ENCODE data around the gene CRTAC1.

CRTAC1 gene

DNA sequence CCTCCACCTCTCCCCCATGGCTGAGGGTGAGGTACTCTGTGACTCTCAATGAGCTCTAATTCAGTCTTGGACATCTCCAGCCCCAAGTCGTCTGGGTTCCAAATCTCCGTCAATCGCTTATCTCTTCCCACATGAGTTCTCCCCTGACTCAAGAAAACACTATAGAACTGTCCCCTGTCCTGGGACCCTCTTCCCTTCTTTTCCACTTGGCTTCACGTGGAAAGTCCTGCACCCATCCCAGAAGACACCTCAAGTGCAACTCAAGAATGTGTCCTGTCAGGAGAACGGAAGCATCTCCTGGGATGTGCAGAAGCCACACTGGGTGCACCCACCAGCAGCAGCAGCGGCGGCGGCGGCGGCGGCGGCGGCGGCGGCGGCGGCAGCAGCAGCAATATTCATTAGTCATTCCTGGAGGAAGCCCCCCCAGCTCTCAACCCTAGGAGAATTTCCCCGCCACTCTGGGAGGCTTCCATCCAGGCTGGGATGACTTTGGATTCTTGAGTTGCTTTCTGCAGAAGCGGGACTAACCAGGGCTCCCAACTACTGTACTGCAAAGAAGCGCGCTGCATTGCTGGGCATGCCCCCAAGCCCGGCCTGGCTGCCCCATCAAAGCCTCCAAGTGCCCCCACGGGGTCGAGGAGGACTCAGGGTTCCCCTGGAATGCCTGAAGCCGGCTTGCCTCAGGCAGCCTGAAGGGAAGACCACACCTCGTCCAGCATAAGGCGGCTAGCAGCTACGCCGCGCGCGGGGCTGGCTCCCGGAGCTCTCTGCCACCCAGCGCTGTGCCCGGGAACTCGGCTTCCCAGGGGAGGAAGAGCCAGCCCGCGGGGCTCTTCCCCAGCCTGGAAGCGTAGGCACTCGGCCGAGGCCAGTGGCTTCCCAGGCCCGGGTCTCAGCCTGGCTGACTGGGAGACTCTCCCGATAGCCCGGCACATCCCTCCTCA, 1.0 kb downstream of the CRTAC1 start:
- DNase-seq (ENCODE audit: low spot score), result no peak

DNA sequence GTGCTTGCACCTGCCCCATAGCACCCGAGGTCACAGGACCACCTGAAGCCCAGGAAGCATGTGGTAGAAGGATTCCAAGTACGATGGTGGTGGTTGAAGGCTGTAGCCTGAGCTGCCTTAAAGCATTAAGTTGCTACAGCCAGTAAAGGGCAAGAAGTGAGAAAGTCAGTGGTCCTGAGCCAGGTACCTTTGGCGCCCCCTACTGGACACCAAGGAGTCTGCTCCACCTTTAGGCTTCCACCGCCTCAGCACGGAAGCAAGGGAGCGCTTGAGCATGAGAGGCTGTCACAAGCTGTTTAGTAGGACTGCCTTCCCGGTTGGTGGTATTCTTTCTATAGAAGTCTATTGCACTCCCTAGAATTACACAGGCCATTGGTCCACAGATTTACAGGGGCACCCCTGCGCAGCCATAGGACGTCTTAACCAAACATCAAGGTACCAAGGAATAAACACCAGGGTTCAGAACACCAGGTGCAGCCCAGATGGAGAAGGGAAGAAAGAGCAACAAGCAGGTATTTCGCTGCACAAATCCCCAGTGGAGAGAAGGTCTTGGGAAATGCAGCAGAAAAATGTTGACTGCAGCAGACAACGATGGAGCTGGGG, 2.2 kb downstream of the CRTAC1 start:
- DNase-seq (ENCODE audit: low spot score), result peak; percentile 58

DNA sequence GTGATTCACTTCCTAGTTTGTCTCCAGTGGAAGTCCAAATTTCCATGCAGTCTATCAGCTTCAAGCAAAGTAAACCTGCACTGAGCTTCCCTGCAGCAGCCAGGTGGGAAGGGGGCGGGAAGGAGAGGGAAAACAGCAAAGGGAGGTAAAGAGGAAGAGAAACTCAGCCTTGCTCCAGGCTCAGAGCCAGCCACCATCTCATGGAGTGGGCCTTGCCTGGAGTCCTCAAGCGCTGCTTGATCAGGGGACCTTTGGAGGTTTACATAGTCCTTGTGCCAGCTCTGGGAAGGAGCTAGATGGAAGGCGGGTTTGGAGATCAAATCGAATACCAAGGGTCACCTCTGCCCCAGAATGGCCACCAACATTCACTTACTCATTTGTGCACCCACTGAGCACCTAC, 7.4 kb downstream of the CRTAC1 start:
- DNase-seq (ENCODE audit: low spot score), result no peak

DNA sequence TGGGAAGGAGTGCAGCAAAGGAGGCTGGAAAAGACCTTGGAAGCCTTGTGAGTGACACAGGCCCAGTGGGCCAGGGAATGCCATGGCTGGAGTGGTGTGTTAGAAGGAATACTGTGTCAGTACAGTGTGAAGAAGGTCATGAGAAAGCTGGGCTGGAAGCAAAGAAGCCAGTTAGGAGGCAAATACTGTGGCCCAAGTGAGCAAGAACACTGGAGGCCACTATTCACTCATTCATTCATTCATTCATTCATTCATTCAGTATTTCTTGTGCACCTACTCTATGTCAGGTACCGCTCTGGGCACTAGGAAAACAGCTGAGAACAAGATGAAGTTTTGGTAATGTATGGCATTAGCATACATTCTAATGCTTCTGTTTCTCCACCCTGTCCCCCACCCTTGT, 9.6 kb downstream of the CRTAC1 start:
- no peak for DNase-seq (ENCODE audit: low spot score)

DNA sequence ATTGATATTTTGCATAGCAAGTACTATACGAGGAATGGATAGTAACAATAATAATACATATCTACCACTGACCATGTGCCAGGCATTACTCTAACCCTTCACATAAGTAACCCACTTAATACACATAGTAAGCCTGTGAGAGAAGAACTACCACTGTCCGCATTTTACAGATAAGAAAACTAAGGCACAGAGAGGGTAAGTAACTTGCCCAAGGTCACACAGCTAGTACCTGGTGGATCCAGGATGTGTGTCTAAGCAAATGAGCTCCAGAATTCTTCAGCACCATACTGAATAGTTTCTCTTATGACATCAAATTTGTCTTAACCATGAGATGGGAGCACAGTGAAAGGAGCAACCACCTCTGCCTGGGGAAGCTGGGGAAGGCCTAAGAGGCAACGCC, 10.2 kb downstream of the CRTAC1 start:
- DNase-seq (ENCODE audit: low spot score), result no peak

DNA sequence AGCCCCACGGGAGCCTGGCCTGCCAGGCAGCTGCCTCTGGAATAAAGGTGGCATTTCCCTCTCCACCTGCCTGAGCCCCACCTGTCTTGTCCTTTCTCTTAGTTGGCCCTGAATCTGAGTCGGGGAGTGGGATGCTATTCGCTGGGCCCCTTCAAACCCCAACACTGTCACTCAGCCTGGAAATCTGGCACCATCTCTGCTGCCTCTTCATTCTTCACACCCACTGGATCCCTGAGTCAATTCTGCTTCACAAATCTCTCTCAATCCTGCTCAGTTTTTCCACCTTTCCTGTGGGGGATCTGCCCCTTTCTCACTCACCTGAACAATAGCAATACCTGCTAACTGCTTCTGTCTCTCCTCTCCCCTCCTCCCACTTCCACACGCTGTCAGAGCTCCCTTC, 10.6 kb downstream of the CRTAC1 start:
- no peak for DNase-seq (ENCODE audit: low spot score)

DNA sequence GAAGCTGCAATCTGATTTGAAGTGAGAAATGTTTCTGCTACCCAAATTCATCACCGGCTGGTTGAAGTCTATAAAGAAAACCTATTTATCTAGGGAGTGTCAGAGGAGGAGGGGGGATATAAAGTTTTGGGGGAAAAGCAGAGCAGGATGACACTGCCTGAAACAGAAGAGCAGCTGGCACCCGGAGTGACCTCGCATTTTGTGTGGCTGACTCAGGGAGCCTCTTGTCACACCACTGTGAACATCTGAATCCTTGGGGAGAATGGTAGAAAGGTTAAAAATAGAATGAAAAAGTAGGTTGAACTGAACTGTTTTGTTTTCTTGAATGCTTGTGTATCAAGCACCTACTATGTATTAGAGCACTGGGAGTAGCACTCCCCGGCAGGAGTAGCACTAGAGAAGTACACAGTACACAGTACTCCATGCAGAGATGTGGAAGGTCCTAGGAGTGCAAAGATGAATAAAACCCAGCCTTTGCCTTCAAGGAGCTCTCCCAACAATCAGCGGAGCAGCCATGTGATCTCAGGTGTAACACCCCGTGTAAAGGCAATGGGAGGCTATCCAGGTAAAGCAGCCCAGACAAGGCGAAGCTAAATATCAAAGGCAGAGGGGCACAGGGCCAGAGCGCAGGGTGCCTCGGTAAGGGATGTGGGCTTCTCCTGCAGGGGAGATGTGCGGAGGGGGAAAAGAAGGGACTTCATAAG, 13.5 kb downstream of the CRTAC1 start:
- DNase-seq (ENCODE audit: low spot score), result no peak

DNA sequence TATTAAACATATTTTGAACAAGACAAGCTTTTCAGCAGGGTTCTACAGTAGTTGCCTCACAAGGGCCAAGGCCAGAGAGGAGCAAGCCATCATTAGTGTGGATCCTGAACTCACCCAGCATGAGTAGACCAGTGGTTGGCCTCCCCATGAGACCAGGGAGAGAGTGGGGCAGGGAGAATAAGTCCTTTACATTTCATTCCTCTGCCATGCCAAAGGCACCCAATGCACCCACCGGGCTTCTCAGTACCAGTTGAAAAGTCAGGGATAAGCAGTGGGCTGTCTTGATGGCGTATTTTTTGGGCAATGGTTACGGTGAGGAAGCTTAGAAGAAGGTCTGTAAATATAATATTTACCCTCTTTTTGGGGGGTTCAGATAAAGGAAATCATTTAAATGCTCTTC, 16.6 kb downstream of the CRTAC1 start:
- DNase-seq (ENCODE audit: low spot score), result no peak

DNA sequence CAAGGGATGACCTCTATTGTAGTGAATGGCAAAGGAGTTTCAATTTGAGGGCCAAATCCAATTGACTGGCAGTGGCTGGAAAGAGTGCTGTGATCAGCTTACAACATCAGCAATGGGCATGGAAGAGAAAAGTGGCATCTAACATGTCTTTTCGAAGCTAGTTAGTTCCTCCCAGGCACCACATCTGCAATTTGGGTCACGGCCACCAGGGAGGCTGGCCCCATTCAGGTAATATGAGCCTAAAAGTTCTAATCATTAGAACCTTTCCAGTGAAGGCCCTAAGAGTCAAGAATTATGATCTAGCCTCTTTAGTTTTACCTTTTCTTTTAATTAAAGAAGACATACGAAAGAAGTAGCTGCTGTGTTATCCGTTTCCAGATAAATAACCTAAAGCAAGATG, 17.3 kb downstream of the CRTAC1 start:
- no peak for DNase-seq (ENCODE audit: low spot score)

DNA sequence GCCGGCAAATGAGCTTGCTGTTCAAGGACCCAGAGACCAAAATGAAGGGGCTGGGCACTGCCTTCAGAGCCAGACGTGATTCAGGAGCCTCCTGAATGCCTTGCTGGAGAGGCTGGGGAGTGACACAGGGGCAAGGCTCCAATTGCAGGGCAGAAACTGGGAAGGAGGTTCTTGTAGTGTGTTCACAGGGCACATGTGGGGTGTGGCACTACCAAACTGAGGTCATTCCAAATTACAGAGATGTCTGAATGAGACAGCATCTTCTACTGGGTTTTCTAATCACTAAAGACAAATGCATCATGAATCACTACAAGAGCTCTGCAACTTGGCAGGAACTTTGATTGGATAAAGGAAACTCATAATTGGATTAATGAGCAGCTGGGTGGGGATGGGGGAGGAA, 17.8 kb downstream of the CRTAC1 start:
- no peak for DNase-seq (ENCODE audit: low spot score)

DNA sequence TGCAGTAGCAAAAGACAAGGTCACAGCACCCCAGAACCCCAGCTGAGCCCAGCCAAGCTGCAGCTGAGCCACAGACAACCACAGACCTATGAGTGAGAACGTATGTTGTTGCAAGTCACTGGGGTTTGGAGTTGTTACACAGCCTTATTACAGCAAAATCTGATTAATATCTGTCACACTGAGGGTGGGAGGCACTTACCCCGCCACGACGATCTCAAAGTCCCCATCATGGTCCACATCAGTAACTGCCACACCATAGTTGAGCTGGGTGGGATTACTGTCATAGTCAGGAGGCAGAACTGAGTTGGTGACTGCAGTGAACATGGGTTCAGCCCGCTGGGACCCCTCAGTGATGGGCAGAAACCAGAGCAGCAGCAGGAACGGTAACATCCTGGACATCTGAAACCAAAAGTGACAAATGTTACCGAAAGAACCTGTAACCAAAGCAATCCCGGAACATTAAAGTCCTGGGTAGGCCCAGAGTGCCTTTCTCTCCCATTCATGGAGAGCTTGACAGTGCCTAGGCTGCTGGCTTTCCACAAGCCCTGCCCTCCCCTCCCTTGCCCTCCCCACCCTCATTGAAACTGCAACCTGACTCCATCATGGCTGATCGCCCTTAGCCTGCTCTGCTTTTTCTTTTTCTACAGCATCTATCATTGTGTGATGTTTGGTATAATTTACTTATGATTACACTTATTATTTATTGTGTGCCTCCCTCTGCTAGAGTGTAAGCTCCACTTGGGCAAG, 19.3 kb downstream of the CRTAC1 start:
- no peak for DNase-seq (ENCODE audit: low spot score)

DNA sequence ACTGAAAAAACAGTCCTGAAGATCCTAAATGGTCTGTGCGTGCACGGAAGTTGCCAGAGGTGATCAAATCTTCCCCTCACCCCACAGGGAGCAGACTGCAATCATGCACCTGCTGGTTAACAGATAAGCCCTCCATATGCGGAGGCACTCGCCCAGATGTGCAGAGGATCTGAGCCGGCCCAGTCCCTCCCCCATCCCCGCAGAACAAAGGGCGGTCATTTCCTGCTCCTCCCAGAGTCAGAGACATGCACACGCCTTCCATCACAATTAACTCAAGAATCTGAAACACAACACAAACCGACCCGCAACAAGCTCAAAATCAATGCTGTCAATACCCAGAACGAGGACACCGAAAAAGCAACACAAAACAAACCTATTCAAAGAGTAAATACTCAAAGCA, 24.2 kb downstream of the CRTAC1 start:
- no peak for DNase-seq (ENCODE audit: low spot score)

DNA sequence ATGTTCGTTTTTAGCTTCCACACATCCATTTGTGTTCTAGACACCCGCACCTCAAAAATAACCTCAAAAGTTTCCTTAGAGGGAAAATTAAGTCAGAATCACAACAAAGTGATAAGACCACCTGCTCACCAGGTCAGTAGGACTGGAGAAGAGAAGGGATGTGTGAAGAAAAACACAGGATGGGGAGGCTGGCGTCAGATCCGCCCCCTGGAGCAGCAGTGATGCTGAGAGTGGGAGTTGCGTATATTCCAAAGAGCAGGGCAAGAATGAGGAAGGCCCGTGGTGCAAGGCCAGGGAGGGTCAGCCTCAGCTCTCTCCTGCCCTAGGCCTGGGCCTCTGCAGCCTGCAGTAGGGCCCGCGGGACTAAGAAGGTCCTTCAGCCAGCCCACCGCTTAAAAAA, 28.7 kb downstream of the CRTAC1 start:
- no peak for DNase-seq (ENCODE audit: low spot score)

DNA sequence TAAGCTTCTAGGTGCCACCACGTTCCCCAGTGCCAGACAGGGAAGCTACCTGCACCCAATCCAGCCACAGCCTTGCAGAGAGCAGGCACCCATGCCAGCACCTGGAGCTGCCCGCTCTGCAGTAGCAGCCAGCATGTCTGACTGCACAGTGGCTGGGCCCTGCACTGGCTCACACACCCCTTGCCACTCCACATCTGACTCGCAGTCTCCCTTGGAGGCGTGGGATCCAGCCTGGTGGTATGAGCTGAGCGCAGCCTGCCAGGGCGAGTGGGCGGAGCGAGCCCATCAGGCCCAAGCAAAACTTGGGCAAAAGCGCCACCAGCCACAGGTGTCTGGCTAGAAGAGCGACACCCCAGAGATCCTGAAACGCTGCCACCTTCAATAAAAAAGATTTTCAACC, 30.1 kb downstream of the CRTAC1 start:
- DNase-seq (ENCODE audit: low spot score), result no peak

DNA sequence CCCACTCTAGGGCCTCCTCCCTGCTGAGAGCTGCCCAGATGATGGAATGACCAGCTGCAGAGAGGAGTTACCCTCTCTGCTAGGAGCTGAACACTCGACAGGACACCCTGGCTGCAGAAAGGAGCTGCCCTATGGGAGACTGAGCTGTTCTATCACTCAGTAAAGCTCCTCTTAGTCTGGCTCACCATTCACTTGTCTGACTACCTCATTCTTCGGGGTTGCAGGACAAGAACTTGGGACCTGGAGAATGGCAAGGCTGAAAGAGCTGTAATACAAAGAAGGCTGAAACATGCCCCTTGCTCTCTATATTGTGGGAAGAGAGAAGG, 30.5 kb downstream of the CRTAC1 start:
- no peak for DNase-seq (ENCODE audit: low spot score)

DNA sequence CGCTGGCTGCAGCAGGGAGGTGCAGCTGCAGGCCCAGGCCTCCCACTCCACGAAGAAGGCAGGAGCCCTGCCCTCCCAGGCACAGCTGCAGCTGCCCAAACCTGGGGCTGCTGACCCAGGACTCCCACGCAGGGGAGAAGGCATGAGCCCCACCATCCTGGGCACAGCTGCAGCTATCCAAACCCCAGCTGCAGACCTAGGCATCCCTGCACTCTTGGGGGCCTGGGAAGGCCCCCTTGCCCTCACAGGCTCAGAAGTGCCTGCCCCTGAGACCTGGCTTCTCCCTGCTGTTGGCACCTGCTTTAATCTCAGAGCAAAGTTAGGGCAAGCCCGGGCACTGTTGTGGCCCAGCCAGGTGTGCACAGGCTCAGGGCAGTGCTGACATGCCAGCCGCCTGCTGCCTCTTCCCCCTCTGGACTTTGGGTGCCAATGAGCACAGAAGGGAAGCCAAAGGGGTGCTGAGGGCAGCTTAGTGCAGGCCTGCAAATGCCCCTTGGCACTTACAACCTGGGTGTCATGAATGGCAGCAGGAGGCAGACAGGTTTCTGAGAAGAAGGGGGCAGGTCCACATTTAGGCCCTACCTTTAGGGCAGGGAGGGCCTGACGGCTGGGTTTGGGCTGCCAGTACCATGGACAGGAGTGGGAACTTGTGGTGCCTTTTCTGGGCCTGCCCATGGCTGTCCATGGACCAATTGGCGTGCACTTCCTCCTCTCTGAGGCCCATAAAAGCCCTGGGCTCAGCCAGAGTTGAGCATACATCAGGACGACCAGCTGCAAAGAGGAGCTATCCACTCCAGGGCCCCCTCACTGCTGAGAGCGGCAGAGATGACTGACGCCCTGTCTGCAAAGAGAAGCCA, 31.1 kb downstream of the CRTAC1 start:
- DNase-seq (ENCODE audit: low spot score), result no peak

DNA sequence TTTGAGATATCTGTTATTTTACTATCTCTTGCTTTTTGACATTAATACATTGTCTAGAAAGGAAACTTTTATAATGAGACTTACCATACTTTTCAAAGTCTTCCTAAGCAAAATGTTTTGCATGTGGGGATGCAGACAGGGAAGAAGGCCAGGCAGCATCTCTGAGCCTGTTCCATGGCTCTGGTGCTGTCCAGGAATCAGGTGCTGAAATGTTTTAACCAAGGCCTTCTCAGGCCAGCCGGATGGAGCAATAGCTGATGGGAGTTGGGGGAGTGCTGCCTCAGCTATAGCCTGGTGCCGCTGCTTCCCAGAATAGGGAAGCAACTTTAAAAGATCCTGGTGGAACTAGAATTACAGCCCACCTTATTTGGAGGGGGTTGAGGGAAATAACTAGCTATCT, 38.5 kb downstream of the CRTAC1 start:
- peak; percentile 26 for DNase-seq (ENCODE audit: low spot score)

DNA sequence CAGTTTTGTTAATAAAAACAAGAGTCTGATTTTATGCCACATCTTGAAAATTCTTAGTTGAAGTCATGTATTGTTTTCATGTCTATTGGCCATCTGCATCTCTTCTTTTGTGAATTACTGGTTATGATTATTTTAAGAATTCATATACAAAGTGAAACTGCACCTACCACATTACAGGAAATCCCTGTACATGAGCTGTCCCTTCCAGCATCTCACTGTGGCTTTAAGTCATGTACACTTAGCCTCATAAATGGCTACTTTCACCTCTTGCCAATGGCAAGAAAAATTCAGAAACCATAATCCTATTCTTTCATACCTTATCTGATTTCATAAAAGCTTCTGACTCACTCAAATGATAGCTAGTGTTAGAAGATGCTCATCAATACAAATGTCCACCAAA, 48.6 kb downstream of the CRTAC1 start:
- no peak for DNase-seq (ENCODE audit: low spot score)

DNA sequence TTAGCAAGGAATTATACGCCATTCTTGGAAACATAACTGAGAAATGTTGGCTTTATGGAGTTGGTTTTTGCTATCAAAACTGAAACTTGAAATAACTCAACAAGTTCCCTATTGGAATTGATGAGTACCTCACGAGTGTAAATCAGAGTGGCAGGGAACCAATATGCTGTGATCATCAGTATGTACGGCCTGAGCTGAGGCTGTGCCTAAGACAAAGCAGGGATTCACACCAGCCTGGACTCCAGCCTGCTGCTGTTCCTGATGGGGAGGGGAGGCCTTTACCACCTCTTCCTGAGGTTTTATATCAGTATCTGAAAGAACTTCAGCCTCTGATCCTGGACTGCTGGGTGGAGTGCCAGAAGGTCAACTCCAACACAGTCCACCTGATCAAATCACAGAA, 52.7 kb downstream of the CRTAC1 start:
- DNase-seq (ENCODE audit: low spot score), result no peak

DNA sequence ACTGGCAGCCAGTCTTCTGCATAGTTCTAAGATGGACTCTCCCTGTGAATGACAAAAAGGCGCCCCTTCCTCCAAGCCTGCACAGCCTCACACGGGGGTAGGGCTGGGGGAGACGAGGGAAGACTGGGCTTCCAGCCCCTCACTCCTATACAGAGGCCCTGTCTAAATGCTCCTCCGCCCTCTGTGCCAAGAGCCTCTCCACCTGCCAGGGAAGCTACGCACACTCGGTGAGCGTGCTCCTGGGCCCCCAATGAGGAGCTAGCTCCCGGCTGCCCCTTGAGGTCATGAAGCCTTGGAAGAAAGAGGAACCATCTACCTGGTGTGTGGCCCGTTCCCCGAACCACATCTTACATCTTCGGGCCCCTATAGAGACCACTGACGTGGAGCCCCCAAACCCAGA, 54.8 kb downstream of the CRTAC1 start:
- DNase-seq (ENCODE audit: low spot score), result no peak

Data from AG08395 (cell line).